Activated CD4-positive, CD25-positive, alpha-beta regulatory T cell treated with anti-CD3 and anti-CD28 coated beads, Interleukin-2, amount 50 U/mL, for 16 hours (primary cell): Measurements from ENCODE around the gene PCYT1A.
"Not testable (repeated sequence)": the region's sequence is repeated elsewhere in the genome, so short reads cannot be mapped to it uniquely, and the experiment has no call there.

Experiments
- DNase-seq: peaks from one replicate; pipeline ENCODE4 v3.0.0-alpha.2; 2020; ENCODE audit warnings: low read depth, low spot score

PCYT1A gene

DNA sequence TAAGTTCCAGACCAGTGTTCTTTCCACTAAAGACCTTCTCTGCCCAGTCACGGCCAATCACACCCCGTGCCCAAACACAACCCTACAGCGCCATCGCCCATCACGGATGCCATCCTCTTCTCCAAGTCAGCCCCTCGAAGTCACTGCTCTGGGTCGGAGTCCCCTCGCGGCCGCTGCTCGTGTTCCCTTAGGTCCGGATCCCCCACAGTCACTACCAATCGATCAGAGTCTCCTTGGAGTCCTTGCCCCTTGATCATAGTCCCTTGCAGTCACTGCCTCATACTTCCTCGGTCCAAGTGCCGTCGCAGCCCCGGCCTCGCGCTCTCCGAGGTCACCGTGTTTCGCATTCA lies 461 bp downstream of the PCYT1A start:
- DNase-seq = no peak

DNA sequence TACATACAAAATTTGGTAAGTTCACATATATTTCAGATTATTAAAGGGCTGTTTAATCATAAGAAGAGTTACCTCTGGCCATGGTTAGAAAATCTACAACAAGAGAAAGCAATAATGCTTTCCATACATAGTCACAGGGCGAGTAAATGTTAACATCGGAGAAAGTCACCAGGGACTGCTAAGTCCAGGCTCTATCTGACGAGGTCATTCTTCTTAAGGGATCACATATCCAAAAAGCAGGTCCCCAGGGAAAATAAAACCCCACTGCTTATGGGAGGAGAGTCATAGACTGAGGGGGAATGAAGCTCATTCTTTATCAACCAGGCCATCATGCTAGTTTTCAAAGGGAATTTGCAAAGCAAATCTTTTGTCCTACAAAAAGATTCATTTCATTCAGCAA lies 3.1 kb downstream of the PCYT1A start:
- DNase-seq = no peak

- DNase-seq = no peak
These were observed 5.6 kb downstream of the PCYT1A start for GRCh38 chr3:196281962-196282361.

- no peak for DNase-seq
These were observed 6.7 kb downstream of the PCYT1A start for GRCh38 chr3:196280689-196281440.

DNA sequence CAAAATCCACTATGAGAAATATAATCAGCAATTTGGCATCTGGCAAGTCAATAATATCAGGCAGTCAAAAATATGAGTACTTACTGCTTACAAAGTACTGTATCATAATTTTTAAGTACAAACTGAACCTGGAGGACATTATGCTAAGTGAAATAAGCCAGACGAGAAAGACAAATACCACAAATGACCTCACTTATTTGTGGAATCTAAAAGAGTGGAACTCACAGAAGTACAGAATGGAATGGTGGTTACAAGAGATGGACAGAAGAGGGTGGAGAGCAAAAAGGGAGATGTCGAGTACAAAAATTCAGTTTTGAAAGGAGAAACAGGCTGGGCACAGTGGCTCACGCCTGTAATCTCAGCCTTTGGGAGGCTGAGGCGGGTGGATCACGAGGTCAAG lies 12.4 kb downstream of the PCYT1A start:
- no peak for DNase-seq

GRCh38 chr3:196274585-196274984 lies 12.9 kb downstream of the PCYT1A start:
- peak; percentile 53 for DNase-seq

DNA sequence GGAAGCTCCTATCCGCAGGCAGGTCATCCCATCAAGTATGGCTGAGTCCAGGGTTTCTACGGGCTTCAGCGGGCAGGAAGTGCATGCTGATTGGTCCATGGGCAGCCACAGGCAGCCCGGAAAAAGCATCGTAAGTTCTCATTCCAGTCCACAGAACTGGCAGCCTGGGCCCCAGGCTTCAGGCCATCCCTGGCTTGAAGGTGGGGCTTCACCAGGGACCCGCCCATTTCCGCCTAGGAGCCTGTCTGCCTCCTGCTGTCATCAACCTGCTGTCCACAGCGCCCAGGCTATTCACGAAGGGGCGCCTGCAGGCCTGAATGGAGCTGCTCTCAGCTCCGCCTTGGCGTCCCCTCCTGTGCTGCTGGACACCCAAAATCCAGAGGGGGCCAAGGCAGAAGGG lies 13.9 kb downstream of the PCYT1A start:
- DNase-seq = no peak

GRCh38 chr3:196272826-196273225 lies 14.7 kb downstream of the PCYT1A start:
- DNase-seq = no peak

GRCh38 chr3:196270499-196270898 lies 17.0 kb downstream of the PCYT1A start:
- no peak for DNase-seq

GRCh38 chr3:196268284-196269163 lies 19.0 kb downstream of the PCYT1A start:
- DNase-seq = no peak

- DNase-seq = no peak
These were observed 23.7 kb downstream of the PCYT1A start for GRCh38 chr3:196263819-196264218.

GRCh38 chr3:196260784-196261183 lies 26.7 kb downstream of the PCYT1A start:
- no peak for DNase-seq

DNA sequence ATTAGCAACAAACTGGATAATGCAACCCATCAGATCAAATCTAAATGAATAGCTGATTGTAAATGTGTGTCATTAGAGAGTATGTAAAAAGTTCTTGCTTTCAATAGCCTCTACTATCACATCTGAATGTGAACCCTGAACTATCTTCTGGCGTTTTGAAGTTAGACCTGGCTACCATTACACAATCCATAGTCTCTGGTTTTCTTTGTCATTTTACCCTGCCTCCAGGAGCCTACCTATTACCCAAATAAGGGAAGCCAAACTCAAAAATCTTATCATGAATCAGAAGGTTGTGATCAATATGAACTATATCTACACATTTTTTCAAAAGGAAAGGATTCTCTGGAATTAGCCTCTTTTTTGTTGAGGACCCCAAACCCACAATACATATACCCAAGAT lies 31.8 kb downstream of the PCYT1A start:
- no peak for DNase-seq

GRCh38 chr3:196254376-196255283 lies 32.9 kb downstream of the PCYT1A start:
- DNase-seq = no peak

DNA sequence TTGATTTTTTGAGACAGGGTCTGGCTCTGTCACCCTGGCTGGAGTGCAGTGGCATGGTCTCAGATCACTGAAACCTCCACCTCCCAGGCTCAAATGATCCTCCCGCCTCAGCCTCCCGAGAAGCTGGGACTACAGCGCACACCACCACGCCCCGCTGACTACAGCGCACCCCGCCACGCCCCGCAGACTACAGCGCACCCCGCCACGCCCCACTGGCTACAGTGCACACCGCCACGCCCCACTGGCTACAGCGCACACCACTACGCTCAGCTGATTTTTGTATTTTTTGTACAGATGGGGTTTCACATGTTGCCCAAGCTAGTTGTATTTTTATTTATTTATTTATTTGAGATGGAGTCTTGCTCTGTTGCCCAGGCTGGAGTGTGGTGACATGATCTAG lies 35.6 kb downstream of the PCYT1A start:
- no peak for DNase-seq

DNA sequence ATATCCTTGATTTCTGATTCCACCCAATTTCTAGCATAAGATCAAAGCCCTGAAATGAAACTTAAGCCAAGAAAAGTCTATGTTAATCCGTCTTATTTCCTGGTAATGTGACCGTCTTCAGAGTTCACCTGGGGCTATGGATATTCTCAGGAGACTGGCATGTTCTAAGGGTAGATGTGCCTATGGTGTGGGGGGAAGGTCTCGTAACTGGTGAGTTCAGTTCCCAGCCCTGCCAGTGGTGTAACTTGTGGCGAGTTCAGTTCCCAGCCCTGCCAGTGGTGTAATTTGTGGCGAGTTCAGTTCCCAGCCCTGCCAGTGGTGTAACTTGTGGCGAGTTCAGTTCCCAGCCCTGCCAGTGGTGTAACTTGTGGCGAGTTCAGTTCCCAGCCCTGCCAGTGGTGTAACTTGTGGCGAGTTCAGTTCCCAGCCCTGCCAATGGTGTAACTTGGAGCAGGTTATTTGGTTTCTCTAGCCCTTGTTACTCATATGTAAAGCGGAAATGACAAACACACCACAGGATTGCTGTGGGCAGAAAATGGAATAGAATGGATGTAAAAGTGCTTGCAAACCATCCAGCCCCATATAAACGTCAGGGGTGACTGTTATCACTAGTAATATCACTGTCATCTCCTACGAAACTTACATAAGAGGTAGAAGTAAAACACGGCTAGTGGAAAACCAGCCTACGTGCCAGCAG lies 40.8 kb downstream of the PCYT1A start:
- no peak for DNase-seq

- not testable (repeated sequence) for DNase-seq
These were observed 43.4 kb downstream of the PCYT1A start for GRCh38 chr3:196244166-196244565.

GRCh38 chr3:196241704-196242103 lies 45.8 kb downstream of the PCYT1A start:
- no peak for DNase-seq

- no peak for DNase-seq
These were observed 47.1 kb downstream of the PCYT1A start for GRCh38 chr3:196240424-196240823.

- DNase-seq = no peak
These were observed 48.6 kb downstream of the PCYT1A start for GRCh38 chr3:196238612-196239560.
